Tibial artery (tissue), 4 donors: ENCODE measurements around the gene NOX5.

Experiments
- DNase-seq, 2 donors: peaks; one replicate each; pipeline ENCODE4 v3.0.0-alpha.2; 2019
- H3K27ac ChIP-seq, 2 donors: fragments of 200-600 bp; sonication (generic) in 1 of 2; 1 replicate in 1 of 2; 2 replicates in 1 of 2; pipeline ENCODE4 v1.5.1; 2018 to 2019; ENCODE audit warnings: mild to moderate bottlenecking in 1 of 2
- H3K27me3 ChIP-seq, 2 donors: fragments of 200-600 bp; sonication (generic) in 1 of 2; one replicate each; pipeline versions ENCODE4 v1.5.1 to v1.6.0; 2016 to 2019
- H3K36me3 ChIP-seq, 3 donors: fragments of 200-600 bp; sonication (generic) in 2 of 3; one replicate each; pipeline ENCODE4 v1.5.1; 2016 to 2019; ENCODE audit warnings: mild to moderate bottlenecking in 2 of 3
- H3K4me1 ChIP-seq, 4 donors: fragments of 200-600 bp; sonication (generic) in 2 of 4; 1 replicate in 3 of 4; 2 replicates in 1 of 4; pipeline ENCODE4 v1.5.1; 2016 to 2019
- H3K4me3 ChIP-seq, 2 donors: fragments of 200-600 bp; sonication (generic) in 1 of 2; 1 replicate in 1 of 2; 2 replicates in 1 of 2; pipeline ENCODE4 v1.5.1; 2018 to 2019; ENCODE audit warnings: mild to moderate bottlenecking in 2 of 2
- H3K9me3 ChIP-seq, 3 donors: fragments of 200-600 bp; sonication (generic) in 1 of 3; one replicate each; pipeline ENCODE4 v1.5.1; 2016 to 2019
- intact Hi-C: fragments of 100-400 bp; cut with DNase I; formaldehyde crosslinking; loops from one replicate; pipeline ENCODE4 v1.15.0; 2023; ENCODE audit warnings: low total_unique reads
- TF ChIP-seq, protein P1 (sequence below), 2 experiments: fragments of 200-600 bp in 1 of 2; fragments of 450-650 bp in 1 of 2; IDR thresholded peaks; one replicate each; pipeline ENCODE4 v1.5.1; 2017 to 2019; ENCODE audit warnings: antibody characterized with exemption in 2 of 2, mild to moderate bottlenecking in 1 of 2, moderate library complexity in 1 of 2

The NOX5 gene

GRCh38 chr15:68990992-68991500, 23.4 kb upstream of the NOX5 start:
- H3K27me3 ChIP-seq, result no peaks in the 10 kb centered on the region
- no peak overlapping the region for H3K27ac ChIP-seq
- intact Hi-C loops, result no loop called here
- no peaks in the 10 kb centered on the region for H3K36me3 ChIP-seq
- DNase-seq, result no peak
- TF ChIP-seq, protein P1, sequence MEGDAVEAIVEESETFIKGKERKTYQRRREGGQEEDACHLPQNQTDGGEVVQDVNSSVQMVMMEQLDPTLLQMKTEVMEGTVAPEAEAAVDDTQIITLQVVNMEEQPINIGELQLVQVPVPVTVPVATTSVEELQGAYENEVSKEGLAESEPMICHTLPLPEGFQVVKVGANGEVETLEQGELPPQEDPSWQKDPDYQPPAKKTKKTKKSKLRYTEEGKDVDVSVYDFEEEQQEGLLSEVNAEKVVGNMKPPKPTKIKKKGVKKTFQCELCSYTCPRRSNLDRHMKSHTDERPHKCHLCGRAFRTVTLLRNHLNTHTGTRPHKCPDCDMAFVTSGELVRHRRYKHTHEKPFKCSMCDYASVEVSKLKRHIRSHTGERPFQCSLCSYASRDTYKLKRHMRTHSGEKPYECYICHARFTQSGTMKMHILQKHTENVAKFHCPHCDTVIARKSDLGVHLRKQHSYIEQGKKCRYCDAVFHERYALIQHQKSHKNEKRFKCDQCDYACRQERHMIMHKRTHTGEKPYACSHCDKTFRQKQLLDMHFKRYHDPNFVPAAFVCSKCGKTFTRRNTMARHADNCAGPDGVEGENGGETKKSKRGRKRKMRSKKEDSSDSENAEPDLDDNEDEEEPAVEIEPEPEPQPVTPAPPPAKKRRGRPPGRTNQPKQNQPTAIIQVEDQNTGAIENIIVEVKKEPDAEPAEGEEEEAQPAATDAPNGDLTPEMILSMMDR (IDR thresholded peaks at IDR 0.05), result no peak
- no peaks in the 10 kb centered on the region for H3K9me3 ChIP-seq
- H3K4me1 ChIP-seq, result peaks cover 0 to 16% (median 3%) of the 10 kb centered on the region in 4 donors
- H3K4me3 ChIP-seq, result no peak overlapping the region

DNA sequence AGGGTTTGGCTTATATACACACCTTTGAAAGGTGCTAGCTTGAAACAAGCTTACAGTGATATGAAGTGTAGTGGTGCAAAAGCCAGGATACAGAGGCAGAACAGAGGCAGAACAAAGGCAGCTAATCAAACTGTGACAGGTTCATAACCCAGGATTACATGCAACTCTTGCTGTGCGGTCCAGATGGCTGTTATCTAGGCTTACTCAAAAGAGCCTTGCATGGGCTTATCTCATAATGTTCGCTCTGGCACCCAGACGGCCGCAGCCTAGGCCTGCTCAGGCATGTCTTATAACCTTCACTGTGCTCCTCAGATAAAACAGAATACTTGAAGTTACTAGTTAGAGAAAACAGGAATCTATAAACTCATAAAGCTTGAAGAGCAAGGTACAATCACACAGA, 22.8 kb upstream of the NOX5 start:
- H3K27me3 ChIP-seq, result no peaks in the 10 kb centered on the region
- TF ChIP-seq, protein P1 (IDR thresholded peaks at IDR 0.05), result no peak
- intact Hi-C loops, result no loop called here
- no peak for DNase-seq
- peaks cover 0 to 16% (median 3%) of the 10 kb centered on the region in 4 donors for H3K4me1 ChIP-seq
- no peak overlapping the region for H3K27ac ChIP-seq
- H3K36me3 ChIP-seq, result no peaks in the 10 kb centered on the region
- H3K4me3 ChIP-seq, result no peak overlapping the region
- H3K9me3 ChIP-seq, result no peaks in the 10 kb centered on the region

DNA sequence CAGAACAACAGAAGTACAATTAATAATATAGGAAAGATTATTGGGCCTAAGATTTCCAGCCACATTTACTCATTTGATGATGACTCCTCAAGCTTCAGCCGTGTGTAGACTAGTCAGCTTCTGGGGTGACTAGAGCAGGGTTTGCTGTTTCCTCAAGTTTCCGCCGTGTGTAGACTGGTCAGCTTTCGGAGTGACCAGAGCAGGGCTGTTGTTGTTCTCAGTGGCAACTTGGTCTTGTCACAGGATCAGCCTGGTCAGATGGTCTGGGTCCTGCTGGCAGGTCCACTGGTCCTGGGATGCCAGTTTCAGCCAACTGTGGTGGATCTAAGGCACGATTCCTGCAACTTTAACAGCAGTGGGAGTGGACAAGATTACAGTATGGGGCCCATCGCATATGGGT, 21.8 kb upstream of the NOX5 start:
- no peak overlapping the region for H3K27ac ChIP-seq
- DNase-seq, result no peak

GRCh38 chr15:68993276-68993675, 21.2 kb upstream of the NOX5 start:
- H3K4me3 ChIP-seq, result no peak overlapping the region
- intact Hi-C loops, result no loop called here
- H3K4me1 ChIP-seq, result peaks cover 0 to 16% (median 3%) of the 10 kb centered on the region in 4 donors
- TF ChIP-seq, protein P1 (IDR thresholded peaks at IDR 0.05), result no peak
- H3K36me3 ChIP-seq, result no peaks in the 10 kb centered on the region
- H3K9me3 ChIP-seq, result no peaks in the 10 kb centered on the region
- no peaks in the 10 kb centered on the region for H3K27me3 ChIP-seq
- no peak for DNase-seq
- H3K27ac ChIP-seq, result no peak overlapping the region

More for the DNA sequence above, 21.8 kb upstream of the NOX5 start:
- no peaks in the 10 kb centered on the region for H3K9me3 ChIP-seq
- H3K4me1 ChIP-seq, result peaks cover 0 to 16% (median 3%) of the 10 kb centered on the region in 4 donors
- no peak overlapping the region for H3K4me3 ChIP-seq
- intact Hi-C loops, result no loop called here
- no peaks in the 10 kb centered on the region for H3K36me3 ChIP-seq
- TF ChIP-seq, protein P1 (IDR thresholded peaks at IDR 0.05), result no peak
- H3K27me3 ChIP-seq, result no peaks in the 10 kb centered on the region

DNA sequence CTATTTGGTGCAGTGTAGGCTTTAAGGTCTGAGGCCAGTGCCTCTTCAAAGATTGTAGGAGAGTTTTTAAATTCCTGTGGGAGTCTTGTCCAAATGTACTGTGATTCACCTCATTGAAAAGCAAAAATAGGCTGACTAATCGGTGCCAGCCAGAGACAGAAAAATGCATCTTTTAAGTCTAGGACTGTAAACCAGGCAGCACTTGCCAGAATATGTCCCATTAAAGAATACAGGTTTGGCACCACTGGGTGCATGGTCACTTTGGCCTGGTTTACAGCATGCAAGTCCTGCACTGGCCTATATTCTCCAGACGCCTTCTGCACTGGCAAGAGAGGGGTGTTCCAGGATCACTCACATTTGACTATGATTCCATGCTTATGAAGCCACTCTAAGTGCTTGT, 20.3 kb upstream of the NOX5 start:
- Histone ChIP-seq H3K4me3 (no peak overlapping the region), H3K4me1 (peaks cover 0 to 16% (median 3%) of the 10 kb centered on the region in 4 donors), H3K27me3 (no peaks in the 10 kb centered on the region), H3K9me3 (no peaks in the 10 kb centered on the region), H3K27ac (no peak overlapping the region), H3K36me3 (no peaks in the 10 kb centered on the region)
- intact Hi-C loops, result no loop called here
- TF ChIP-seq, protein P1 (IDR thresholded peaks at IDR 0.05), result no peak
- no peak for DNase-seq
